Pancreas (tissue), 10 donors: ENCODE results near the gene PSMD12. TPM values are rescaled to one million over a fixed set of nuclear protein-coding genes. Genes with fewer than 3 reads are reported as not detected.
A peak's percentile ranks its signal among the peaks of the same experiment; 100 is the strongest.

Experiments used
- ATAC-seq, 4 donors: fragments of 200-7000 bp; cut with Tn5 transposase; one replicate each; pipeline versions ENCODE4 v1.8.0 to v1.9.1; 2020; ENCODE audit warnings: mild to moderate bottlenecking in 4 of 4, moderate library complexity in 4 of 4
- DNase-seq, 6 donors: peaks; one replicate each; pipeline ENCODE4 v3.0.0-alpha.2; 2020
- FAIRE-seq: peaks from 2 replicates; lab custom pipeline; 2012; peaks lifted over from hg19 to GRCh38; lab: Jason Lieb, UNC
- H3K27ac ChIP-seq, 4 donors: fragments of 200-600 bp; sonication (generic); 1 replicate in 3 of 4; 2 replicates in 1 of 4; pipeline versions ENCODE4 v1.5.0 to v1.8.0; 2020
- H3K27me3 ChIP-seq, 4 donors: fragments of 200-600 bp; one replicate each; pipeline ENCODE4 v1.8.0; 2021
- H3K36me3 ChIP-seq, 3 donors: fragments of 200-600 bp; sonication (generic) in 1 of 3; one replicate each; pipeline versions ENCODE4 v1.5.0 to v1.8.0; 2020 to 2021
- H3K4me1 ChIP-seq, 3 donors: fragments of 200-600 bp; one replicate each; pipeline ENCODE4 v1.8.0; 2021
- H3K4me3 ChIP-seq, 4 donors: fragments of 200-600 bp; sonication (generic) in 2 of 4; one replicate each; pipeline versions ENCODE4 v1.5.0 to v1.8.0; 2020 to 2021
- H3K9me3 ChIP-seq, 4 donors: fragments of 200-600 bp; one replicate each; pipeline ENCODE4 v1.8.0; 2021
- WGBS, 2 donors: extraction: QIAGEN DNeasy Blood & Tissue Kit; methylation state at CpG; one replicate each; pipeline ENCODE4 v1.1.7; 2013; 5-methylcytosine and 5-hydroxymethylcytosine counted together
- intact Hi-C, 3 donors: fragments of 100-400 bp; cut with DNase I; formaldehyde crosslinking; loops; one replicate each; pipeline versions ENCODE4 v1.11.1 to v1.14.2; 2022
- polyA plus RNA-seq, 2 donors: library from polyadenylated mRNA; stranded (reverse); fragments of 200-250 nt; gene quantifications; one replicate each; pipeline ENCODE4 v1.2.3, GENCODE V29; 2013
- total RNA-seq, 6 donors: library from RNA; stranded (reverse); fragmentation: NEBNext Ultra II Directional in 4 of 6; extraction: Animal tissue kit (Norgen Biotek cat#: 25700) in 4 of 6; gene quantifications; one replicate each; pipeline versions ENCODE4 v1.2.1 to v1.2.4, GENCODE V29; 2021 to 2023
- TF ChIP-seq, protein P1 (sequence below), 4 donors: fragments of 200-600 bp; sonication (generic) in 3 of 4; IDR thresholded peaks; one replicate each; pipeline versions ENCODE4 v1.5.0 to v1.8.0; 2021; ENCODE audit warnings: antibody characterized with exemption in 4 of 4
- donor health status: healthy with polysubstance abuse.
- donor health status: DM: no; HTN: no; CAD: no; lungs with moderate emphysema.
- donor health status: DM: no; HTN: no; CAD: no.
- donor health status: control.
- donor health status: control.
- donor health status: Bipolar disorder and iron deficiency.
- donor health status: DM: yes; HTN: yes; CAD: no.
- donor health status: DM: no; HTN: no; CAD: no.
- donor health status: DM: no; HTN: no; CAD: no.
- donor health status: DM: yes; HTN: yes; CAD: no.

The PSMD12 gene
- 10 to 100 TPM; 18.2 to 27.6 (median 23.8) TPM for total RNA-seq
- 10 to 100 TPM; 10.5 to 17.7 TPM for polyA plus RNA-seq

DNA sequence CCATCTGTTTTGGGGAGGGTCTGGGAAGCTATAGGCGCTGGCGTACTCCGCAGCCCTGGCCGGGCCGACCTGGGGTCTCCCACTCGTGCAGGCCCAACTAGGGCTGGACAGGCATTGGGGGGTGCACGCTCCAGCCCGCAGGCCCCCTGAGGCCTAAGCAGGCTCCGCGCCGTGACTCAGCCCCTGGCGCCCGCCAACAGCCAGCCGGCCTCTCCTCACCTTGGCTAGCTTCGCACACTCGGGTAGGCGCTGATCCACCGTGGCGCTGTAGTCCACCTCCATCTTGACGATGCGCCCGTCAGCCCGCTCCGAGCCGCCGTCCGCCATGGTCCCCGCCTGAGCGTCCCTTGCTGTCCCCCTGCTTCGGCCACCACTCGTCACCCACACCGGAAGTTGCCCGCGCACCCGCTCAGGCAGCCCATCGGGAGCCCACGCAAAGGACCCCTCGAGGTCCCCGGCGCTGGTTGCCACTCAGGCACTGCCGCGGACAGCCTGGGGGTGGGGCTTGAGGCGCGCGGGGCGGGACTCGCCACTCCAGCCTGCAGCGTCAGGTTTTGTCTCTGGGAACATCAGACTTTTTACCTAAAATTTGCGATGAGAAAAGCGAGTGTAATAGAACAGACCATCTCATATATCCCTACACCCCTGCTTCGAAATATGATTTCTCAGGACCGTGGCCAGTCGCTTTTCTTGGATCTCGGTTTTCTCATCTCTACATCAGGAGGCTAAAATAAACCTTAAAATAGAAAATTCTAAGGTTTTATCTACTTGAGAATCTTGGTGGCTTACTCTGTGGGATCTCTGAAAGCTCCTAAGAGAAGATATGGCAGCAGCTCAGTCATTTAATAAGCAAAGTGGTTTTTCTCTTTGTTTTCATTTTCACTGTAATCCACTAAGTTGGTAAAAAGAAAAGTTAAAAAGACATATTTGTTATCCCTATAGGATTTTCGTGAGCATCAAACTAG lies at the start of gene PSMD12:
Gene PSMD12 (minus strand): TSS at position 385 of the 965 bp plus-strand sequence. CDS start 58 bp downstream, at position 327.
- Histone ChIP-seq H3K27ac (peak within 1 kb of the TSS; percentile 78 to 87 (median 84)), H3K4me3 (peak within 1 kb of the TSS; percentile 56 to 95 (median 91)), H3K36me3 (no peaks in the 10 kb centered on the region), H3K9me3 (no peaks in the 10 kb centered on the region), H3K27me3 (no peaks in the 10 kb centered on the region), H3K4me1 (peaks cover 11 to 26% (median 18%) of the 10 kb centered on the region in 3 donors)
- DNase-seq (peak; percentile 92 to 97 (median 93)), FAIRE-seq (no peak), ATAC-seq (peak; percentile 96 to 98 (median 97))
- TF ChIP-seq, protein P1, sequence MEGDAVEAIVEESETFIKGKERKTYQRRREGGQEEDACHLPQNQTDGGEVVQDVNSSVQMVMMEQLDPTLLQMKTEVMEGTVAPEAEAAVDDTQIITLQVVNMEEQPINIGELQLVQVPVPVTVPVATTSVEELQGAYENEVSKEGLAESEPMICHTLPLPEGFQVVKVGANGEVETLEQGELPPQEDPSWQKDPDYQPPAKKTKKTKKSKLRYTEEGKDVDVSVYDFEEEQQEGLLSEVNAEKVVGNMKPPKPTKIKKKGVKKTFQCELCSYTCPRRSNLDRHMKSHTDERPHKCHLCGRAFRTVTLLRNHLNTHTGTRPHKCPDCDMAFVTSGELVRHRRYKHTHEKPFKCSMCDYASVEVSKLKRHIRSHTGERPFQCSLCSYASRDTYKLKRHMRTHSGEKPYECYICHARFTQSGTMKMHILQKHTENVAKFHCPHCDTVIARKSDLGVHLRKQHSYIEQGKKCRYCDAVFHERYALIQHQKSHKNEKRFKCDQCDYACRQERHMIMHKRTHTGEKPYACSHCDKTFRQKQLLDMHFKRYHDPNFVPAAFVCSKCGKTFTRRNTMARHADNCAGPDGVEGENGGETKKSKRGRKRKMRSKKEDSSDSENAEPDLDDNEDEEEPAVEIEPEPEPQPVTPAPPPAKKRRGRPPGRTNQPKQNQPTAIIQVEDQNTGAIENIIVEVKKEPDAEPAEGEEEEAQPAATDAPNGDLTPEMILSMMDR (IDR thresholded peaks at IDR 0.05): no peak
- 1% methylated on average over 55 of the region's 55 CpGs for WGBS, 2 donors
- intact Hi-C loops: no loop called here

DNA sequence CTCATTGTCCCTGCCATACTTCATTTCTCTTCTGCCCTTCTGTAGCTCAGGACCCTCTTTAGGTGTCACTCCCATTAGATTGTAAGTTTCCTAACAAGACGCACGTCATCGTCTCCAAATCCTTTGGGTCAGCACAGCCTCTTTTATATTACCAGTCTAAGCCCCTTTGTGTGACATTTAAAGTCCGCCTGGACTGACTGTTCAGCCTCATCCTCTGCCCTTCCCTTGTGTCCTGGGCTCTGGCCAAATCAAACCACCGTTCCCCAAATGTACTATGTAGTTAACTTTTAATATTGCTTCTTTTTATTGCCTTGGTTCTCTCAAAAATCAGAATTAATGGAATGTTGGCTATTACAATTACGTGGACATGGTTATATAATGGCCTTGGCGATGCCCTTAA lies 48.9 kb upstream of the PSMD12 start:
- Histone ChIP-seq H3K9me3 (no peaks in the 10 kb centered on the region), H3K27me3 (no peaks in the 10 kb centered on the region), H3K27ac (no peak overlapping the region), H3K36me3 (no peaks in the 10 kb centered on the region), H3K4me1 (peaks cover 0 to 4% (median 0%) of the 10 kb centered on the region in 3 donors), H3K4me3 (no peak overlapping the region)
- intact Hi-C loops: no loop called here
- FAIRE-seq: no peak
- TF ChIP-seq, protein P1 (IDR thresholded peaks at IDR 0.05): no peak
- 81 to 83% methylated on average over 7 of the region's 7 CpGs for WGBS, 2 donors
- DNase-seq: no peak
- ATAC-seq: no peak

DNA sequence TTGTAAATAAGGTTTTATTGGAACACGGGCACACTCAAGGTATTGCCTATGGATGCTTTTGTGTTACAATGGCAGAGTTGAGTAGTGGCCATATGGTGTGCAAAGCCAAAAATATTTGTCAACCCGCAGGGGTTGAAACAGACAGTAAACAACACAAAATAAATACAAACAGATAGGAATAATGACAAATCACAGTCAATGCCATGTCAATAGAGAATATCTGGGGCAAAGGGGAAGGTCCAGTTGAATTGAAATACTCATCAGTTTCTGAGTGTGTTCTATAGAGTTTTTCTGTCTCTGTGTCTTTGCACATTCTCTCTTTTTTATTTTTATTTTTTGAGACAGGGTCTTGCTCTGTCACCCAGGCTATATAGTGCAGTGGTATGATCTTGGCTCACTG lies 48.2 kb upstream of the PSMD12 start:
- WGBS, 2 donors: 90% methylated on average over 2 of the region's 2 CpGs
- DNase-seq (no peak), FAIRE-seq (no peak), ATAC-seq (no peak)
- Histone ChIP-seq H3K4me1 (peaks cover 0 to 4% (median 0%) of the 10 kb centered on the region in 3 donors), H3K36me3 (no peaks in the 10 kb centered on the region), H3K4me3 (no peak overlapping the region), H3K27me3 (no peaks in the 10 kb centered on the region), H3K27ac (no peak overlapping the region), H3K9me3 (no peaks in the 10 kb centered on the region)
- intact Hi-C loops: no loop called here
- TF ChIP-seq, protein P1 (IDR thresholded peaks at IDR 0.05): no peak

DNA sequence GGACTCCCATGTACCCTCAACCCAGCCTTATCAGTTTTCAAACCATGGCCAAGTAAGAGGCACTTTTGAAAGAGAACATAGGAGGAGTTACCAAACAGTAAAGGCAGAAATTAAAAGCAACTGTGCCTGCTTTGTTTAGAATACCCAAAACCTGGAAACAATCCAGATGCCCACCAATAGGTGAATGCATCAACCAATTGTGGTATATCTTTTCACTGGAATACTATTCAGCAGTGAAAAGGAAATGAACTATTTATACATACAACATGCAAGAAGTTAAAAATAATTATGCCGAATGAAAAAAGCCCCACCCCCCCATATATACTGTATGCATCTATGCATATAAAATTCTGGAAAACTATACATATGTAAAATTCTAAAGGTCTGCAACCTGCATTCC lies 47.8 kb upstream of the PSMD12 start:
- Histone ChIP-seq H3K27ac (no peak overlapping the region), H3K36me3 (no peaks in the 10 kb centered on the region), H3K4me1 (peaks cover 0 to 4% (median 0%) of the 10 kb centered on the region in 3 donors), H3K4me3 (no peak overlapping the region), H3K9me3 (no peaks in the 10 kb centered on the region), H3K27me3 (no peaks in the 10 kb centered on the region)
- 94 to 97% methylated on average over 1 of the region's 1 CpG for WGBS, 2 donors
- FAIRE-seq (no peak), DNase-seq (no peak), ATAC-seq (no peak)
- intact Hi-C loops: no loop called here
- TF ChIP-seq, protein P1 (IDR thresholded peaks at IDR 0.05): no peak
